Mesendoderm (in vitro differentiated cells): Measurements from ENCODE around the gene PANK2.

Experiments used
- small RNA-seq: library from polyadenylated mRNA; stranded (forward); fragments of <200 nt; extraction: miRNeasy Mini kit (QIAGEN cat#:217004); gene quantifications from one replicate; pipeline ENCODE3, GENCODE V24; 2013; ENCODE audit not compliant: insufficient read depth

Gene PANK2

Small RNAs within 50 kb of the gene (small RNA-seq; reads per million reads assigned to genes)
- gene MIR103A2: 326 reads per million, percentile 98 among the genes with 10 or more reads in this experiment
